B cell (primary cell): ENCODE measurements around the gene UBE2O. TPM values are rescaled to one million over a fixed set of nuclear protein-coding genes. Genes with fewer than 3 reads are reported as not detected.

Experiments
- ATAC-seq: fragments of 200-7000 bp; cut with Tn5 transposase; one replicate; pipeline ENCODE4 v1.10.0; 2021; ENCODE audit warnings: low read depth, mild to moderate bottlenecking, moderate number of reproducible peaks, moderate library complexity
- CTCF ChIA-PET: fragments of 350-600 bp; sonication (Branson Sonifier 250); formaldehyde crosslinking; loops from one replicate; lab custom pipeline; 2021; ENCODE audit warnings: antibody characterized with exemption, inconsistent platforms; lab: Charles Lee
- POLR2A ChIA-PET: fragments of 350-600 bp; sonication (Branson Sonifier 250); formaldehyde crosslinking; loops from one replicate; lab custom pipeline; 2021; ENCODE audit warnings: antibody characterized with exemption; lab: Charles Lee
- DNase-seq: peaks from one replicate; pipeline ENCODE4 v3.0.0; 2013
- H2AFZ ChIP-seq: 2 replicates; pipeline ENCODE4 v1.6.1; 2012; ENCODE audit warnings: mild to moderate bottlenecking, low read depth, low read length; ENCODE audit not compliant: insufficient read depth, poor library complexity, severe bottlenecking
- H3K27ac ChIP-seq, 2 donors: 1 replicate in 1 of 2; 2 replicates in 1 of 2; pipeline ENCODE4 v1.5.1; 2012 to 2013; ENCODE audit warnings: low read length in 2 of 2, mild to moderate bottlenecking in 2 of 2, moderate library complexity in 1 of 2
- H3K27me3 ChIP-seq, 4 experiments: fragments of 200-600 bp in 1 of 4; sonication (generic) in 1 of 4; replicated peaks in 1 of 4; 1 replicate in 2 of 4; 2 replicates in 2 of 4; pipeline versions ENCODE4 v1.6.1 to v1.7.0; 2013 to 2016; ENCODE audit warnings: low read length in 3 of 4, mild to moderate bottlenecking in 2 of 4, mixed read lengths in 1 of 4, moderate library complexity in 1 of 4; ENCODE audit not compliant: insufficient read depth in 4 of 4, control insufficient read depth in 3 of 4; ENCODE audit errors: control extremely low read depth in 1 of 4
- H3K36me3 ChIP-seq, 2 experiments: replicated peaks in 1 of 2; 1 replicate in 1 of 2; 2 replicates in 1 of 2; pipeline versions ENCODE4 v1.6.1 to v1.7.1; 2013; ENCODE audit warnings: low read length in 1 of 2; ENCODE audit not compliant: insufficient read depth in 2 of 2, control insufficient read depth in 1 of 2; ENCODE audit errors: control extremely low read depth in 1 of 2, extremely low read depth in 1 of 2
- H3K4me1 ChIP-seq, 2 donors: fragments of 200-600 bp in 1 of 2; sonication (generic) in 1 of 2; 1 replicate in 1 of 2; 2 replicates in 1 of 2; pipeline versions ENCODE4 v1.5.1 to v1.6.1; 2013 to 2017; ENCODE audit warnings: low read length in 2 of 2; ENCODE audit not compliant: control insufficient read depth in 2 of 2, insufficient read depth in 2 of 2
- H3K4me2 ChIP-seq: replicated peaks from 2 replicates; pipeline ENCODE3; 2012; ENCODE audit warnings: mild to moderate bottlenecking, low read depth, low read length; ENCODE audit not compliant: poor library complexity, severe bottlenecking
- H3K4me3 ChIP-seq, 5 experiments: fragments of 200-600 bp in 1 of 5; sonication (generic) in 1 of 5; 1 replicate in 3 of 5; 2 replicates in 2 of 5; pipeline versions ENCODE4 v1.5.1 to v1.7.0; 2011 to 2016; ENCODE audit warnings: low read length in 4 of 5, mild to moderate bottlenecking in 4 of 5, low read depth in 2 of 5, control low read depth in 1 of 5, moderate library complexity in 1 of 5; ENCODE audit not compliant: insufficient read depth in 1 of 5; ENCODE audit errors: control extremely low read depth in 1 of 5, extremely low read depth in 1 of 5
- H3K79me2 ChIP-seq: fragments of 200-600 bp; sonication (generic); one replicate; pipeline ENCODE4 v1.6.0; 2016; ENCODE audit warnings: low read length; ENCODE audit not compliant: control insufficient read depth, insufficient read depth
- H3K9ac ChIP-seq: fragments of 200-600 bp; sonication (generic); 2 replicates; pipeline ENCODE4 v1.6.1; 2017; ENCODE audit warnings: mild to moderate bottlenecking, low read length, moderate library complexity
- H3K9me3 ChIP-seq, 3 donors: one replicate each; pipeline versions ENCODE4 v1.6.1 to v1.7.1; 2013; ENCODE audit warnings: low read length in 2 of 3; ENCODE audit not compliant: control insufficient read depth in 2 of 3, insufficient read depth in 1 of 3; ENCODE audit errors: control extremely low read depth in 1 of 3
- H4K20me1 ChIP-seq: 2 replicates; pipeline ENCODE4 v1.6.0; 2012; ENCODE audit warnings: mild to moderate bottlenecking, low read length; ENCODE audit not compliant: insufficient read depth, control insufficient read depth, poor library complexity, severe bottlenecking
- H3K27ac Mint-ChIP-seq: one replicate; pipeline ENCODE4 v1.8.0; 2021; ENCODE audit warnings: mixed read lengths
- H3K27me3 Mint-ChIP-seq: one replicate; pipeline ENCODE4 v1.8.0; 2021; ENCODE audit warnings: mixed read lengths
- H3K4me1 Mint-ChIP-seq: one replicate; pipeline ENCODE4 v1.8.0; 2021; ENCODE audit warnings: mixed read lengths
- H3K4me3 Mint-ChIP-seq: one replicate; pipeline ENCODE4 v1.8.0; 2021; ENCODE audit warnings: mixed read lengths
- H3K9me3 Mint-ChIP-seq: one replicate; pipeline ENCODE4 v1.8.0; 2022; ENCODE audit warnings: mixed read lengths; ENCODE audit not compliant: insufficient read depth
- EZH2 ChIP-seq: IDR thresholded peaks from 2 replicates; pipeline ENCODE4 v1.6.1; 2012; ENCODE audit warnings: borderline replicate concordance, low read depth, mild to moderate bottlenecking, moderate library complexity, low read length; ENCODE audit not compliant: insufficient read depth, poor library complexity, severe bottlenecking
- WGBS: methylation state at CpG from one replicate; pipeline ENCODE4 v1.1.5; 2013; ENCODE audit warnings: missing lambda C conversion rate; ENCODE audit not compliant: insufficient coverage; 5-methylcytosine and 5-hydroxymethylcytosine counted together
- intact Hi-C: fragments of 100-400 bp; cut with micrococcal nuclease; formaldehyde crosslinking; loops from one replicate; pipeline ENCODE4 v1.10.0; 2022
- polyA plus RNA-seq: library from polyadenylated mRNA; depleted of rRNA; stranded (reverse); fragments of >200 nt; gene quantifications from 2 replicates; pipeline ENCODE4 v1.2.3, GENCODE V29; 2012
- total RNA-seq, 2 donors: library from RNA; stranded (reverse); fragments of 120-200 nt in 1 of 2; gene quantifications; 1 replicate in 1 of 2; 2 replicates in 1 of 2; pipeline versions ENCODE4 v1.2.3 to v1.2.4, GENCODE V29; 2013 to 2022
- TF ChIP-seq, protein P1 (sequence below): fragments of 200-600 bp; IDR thresholded peaks from one replicate; pipeline ENCODE4 v1.8.0; 2022; ENCODE audit warnings: antibody characterized with exemption, mild to moderate bottlenecking

The UBE2O gene
- total and polyA plus RNA-seq, 2 donors (not counting 1 experiment from before 2014, with no cell fraction given), result 41.3 to 54.0 TPM

DNA sequence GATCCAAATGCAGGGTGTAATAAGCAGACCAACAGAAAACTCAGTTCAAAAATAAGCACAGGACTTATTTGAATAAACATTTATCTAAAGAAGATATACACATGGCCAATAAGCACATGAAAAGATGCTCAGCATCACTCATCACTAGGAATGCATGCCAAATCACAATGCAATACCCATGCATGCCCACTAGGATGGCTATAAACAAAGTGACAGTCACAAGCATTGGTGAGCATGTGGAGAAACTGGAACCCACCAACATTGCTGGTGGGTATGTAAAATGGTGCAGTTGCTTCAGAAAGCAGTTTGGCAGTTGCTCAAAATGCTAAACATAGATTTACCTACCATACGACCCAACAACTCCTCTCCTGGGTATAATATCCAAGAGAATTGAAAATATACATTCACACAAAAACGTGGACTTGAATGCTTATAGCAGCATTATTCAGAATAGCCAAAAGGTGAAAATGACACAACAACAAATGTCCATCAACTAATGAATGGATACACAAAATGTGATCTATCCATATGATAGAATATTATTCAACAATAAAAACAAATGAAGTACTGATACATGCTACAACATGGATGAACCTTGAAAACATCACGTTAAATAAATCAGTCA is 20.1 kb downstream of the UBE2O start:
- intact Hi-C loops, result no loop called here
- peak overlapping the region; percentile 9 for H3K4me2 ChIP-seq
- no peak overlapping the region for H3K27ac ChIP-seq
- no peaks in the 10 kb centered on the region for H3K9me3 ChIP-seq
- H3K27me3 Mint-ChIP-seq, result no peaks in the 10 kb centered on the region
- H4K20me1 ChIP-seq, result peaks cover 27% of the 10 kb centered on the region
- H3K36me3 ChIP-seq, result peaks cover 0 to 2% of the 10 kb centered on the region in 2 experiments
- peaks cover 59 to 71% of the 10 kb centered on the region in 2 donors for H3K4me1 ChIP-seq
- DNase-seq (no peak), ATAC-seq (no peak)
- H2AFZ ChIP-seq, result no peak overlapping the region
- H3K27me3 ChIP-seq, result no peaks in the 10 kb centered on the region
- ChIA-PET CTCF (no interaction called here), POLR2A (no interaction called here)
- no peak overlapping the region for H3K9ac ChIP-seq
- H3K79me2 ChIP-seq, result peaks cover 85% of the 10 kb centered on the region
- peak overlapping the region; percentile 44 for H3K4me3 Mint-ChIP-seq
- no peak overlapping the region for H3K4me3 ChIP-seq
- peak overlapping the region; percentile 61 for H3K27ac Mint-ChIP-seq
- H3K4me1 Mint-ChIP-seq, result peaks cover 73% of the 10 kb centered on the region
- TF ChIP-seq, protein P1, sequence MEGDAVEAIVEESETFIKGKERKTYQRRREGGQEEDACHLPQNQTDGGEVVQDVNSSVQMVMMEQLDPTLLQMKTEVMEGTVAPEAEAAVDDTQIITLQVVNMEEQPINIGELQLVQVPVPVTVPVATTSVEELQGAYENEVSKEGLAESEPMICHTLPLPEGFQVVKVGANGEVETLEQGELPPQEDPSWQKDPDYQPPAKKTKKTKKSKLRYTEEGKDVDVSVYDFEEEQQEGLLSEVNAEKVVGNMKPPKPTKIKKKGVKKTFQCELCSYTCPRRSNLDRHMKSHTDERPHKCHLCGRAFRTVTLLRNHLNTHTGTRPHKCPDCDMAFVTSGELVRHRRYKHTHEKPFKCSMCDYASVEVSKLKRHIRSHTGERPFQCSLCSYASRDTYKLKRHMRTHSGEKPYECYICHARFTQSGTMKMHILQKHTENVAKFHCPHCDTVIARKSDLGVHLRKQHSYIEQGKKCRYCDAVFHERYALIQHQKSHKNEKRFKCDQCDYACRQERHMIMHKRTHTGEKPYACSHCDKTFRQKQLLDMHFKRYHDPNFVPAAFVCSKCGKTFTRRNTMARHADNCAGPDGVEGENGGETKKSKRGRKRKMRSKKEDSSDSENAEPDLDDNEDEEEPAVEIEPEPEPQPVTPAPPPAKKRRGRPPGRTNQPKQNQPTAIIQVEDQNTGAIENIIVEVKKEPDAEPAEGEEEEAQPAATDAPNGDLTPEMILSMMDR, result peak; percentile 61
- no peak for TF ChIP-seq EZH2
- no peaks in the 10 kb centered on the region for H3K9me3 Mint-ChIP-seq
- WGBS, result no CpG with 5 or more reads among the region's 3 CpGs

DNA sequence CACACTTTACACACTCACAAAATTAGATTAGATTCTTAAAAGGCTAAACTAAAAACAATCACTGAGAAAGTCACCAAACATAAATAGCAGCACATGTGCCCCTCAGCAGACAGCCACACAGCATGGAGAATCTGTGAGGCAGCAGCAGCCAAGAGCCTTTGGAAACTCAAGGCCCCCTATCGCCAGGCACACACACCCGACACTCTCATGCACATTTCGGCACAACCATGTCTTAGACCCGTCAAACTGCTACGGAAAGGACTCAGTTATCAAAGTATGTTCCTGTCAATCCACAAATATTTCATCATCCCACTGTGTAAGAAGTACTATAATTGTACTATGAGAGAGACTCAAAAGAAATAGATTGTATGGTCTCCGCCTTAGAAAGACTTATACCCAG is 20.9 kb downstream of the UBE2O start:
- H3K4me3 ChIP-seq, result no peak overlapping the region
- Mint-ChIP-seq H3K27me3 (no peaks in the 10 kb centered on the region), H3K9me3 (no peaks in the 10 kb centered on the region), H3K4me3 (no peak overlapping the region), H3K27ac (no peak overlapping the region), H3K4me1 (peaks cover 77% of the 10 kb centered on the region)
- no peaks in the 10 kb centered on the region for H3K27me3 ChIP-seq
- H3K9me3 ChIP-seq, result no peaks in the 10 kb centered on the region
- no peak overlapping the region for H3K27ac ChIP-seq
- ChIA-PET POLR2A (no interaction called here), CTCF (interaction anchor here (1.5 kb wide), 1 partner anchor 34 kb away, joined by 4 read pairs; no protein-coding TSS in a partner anchor)
- no peak for TF ChIP-seq EZH2
- TF ChIP-seq, protein P1, result no peak
- no CpG with 5 or more reads among the region's 6 CpGs for WGBS
- H3K4me1 ChIP-seq, result peaks cover 66 to 78% of the 10 kb centered on the region in 2 donors
- ATAC-seq (no peak), DNase-seq (no peak)
- no peak overlapping the region for H3K9ac ChIP-seq
- H3K36me3 ChIP-seq, result peaks cover 0 to 2% of the 10 kb centered on the region in 2 experiments
- intact Hi-C loops, result no loop called here
- H4K20me1 ChIP-seq, result peaks cover 19% of the 10 kb centered on the region
- H3K4me2 ChIP-seq, result no peak overlapping the region
- H2AFZ ChIP-seq, result no peak overlapping the region
- H3K79me2 ChIP-seq, result peaks cover 78% of the 10 kb centered on the region
